Measurements from ENCODE around the gene IPP. TPM values are rescaled to one million over a fixed set of nuclear protein-coding genes. Genes with fewer than 3 reads are reported as not detected.
"Not testable (repeated sequence)": the region's sequence is repeated elsewhere in the genome, so short reads cannot be mapped to it uniquely, and the experiment has no call there.

Gene IPP
- total RNA-seq = 14.4 TPM

DNA sequence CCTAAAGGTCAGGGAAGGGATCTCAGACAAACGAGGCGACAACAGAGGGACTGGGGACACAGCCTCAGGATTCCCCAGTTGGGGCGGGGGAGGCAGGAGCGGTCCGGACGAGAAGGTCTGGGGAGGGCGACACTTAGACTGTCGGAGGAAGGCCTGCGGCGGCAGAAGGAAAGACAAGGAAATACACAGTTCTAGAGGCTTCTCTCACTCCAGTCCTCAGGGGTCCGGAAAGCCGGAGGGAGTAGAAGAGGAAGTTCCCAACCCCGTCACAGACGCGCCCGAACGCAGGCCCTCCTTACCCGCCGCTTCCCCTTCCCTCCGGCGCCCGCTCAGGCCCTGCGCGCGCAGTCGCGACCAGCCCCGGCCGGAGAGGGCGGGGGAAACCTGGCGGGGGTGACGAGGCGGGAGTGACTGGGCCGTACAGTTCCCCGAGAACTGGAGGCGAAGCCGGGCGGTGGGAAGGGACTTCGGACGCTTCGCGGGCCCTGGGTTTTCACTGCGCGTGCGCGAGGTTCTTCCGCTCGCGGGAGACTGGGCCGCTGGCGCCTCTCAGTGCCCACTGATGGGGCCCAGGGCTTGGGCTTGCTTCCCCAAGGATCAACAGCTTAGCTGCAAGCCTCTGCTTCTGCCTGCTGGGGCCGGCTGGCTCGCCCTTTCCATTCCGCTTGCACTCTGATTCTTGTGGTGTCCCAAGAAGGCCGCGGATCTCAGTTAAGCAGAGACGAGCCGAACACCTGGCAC is at the start of gene IPP:
IPP (minus strand) TSS at position 356 of the 741 bp plus-strand sequence. CDS start 4,242 bp downstream, outside the sequence.
- peak; percentile 96 for DNase-seq

DNA sequence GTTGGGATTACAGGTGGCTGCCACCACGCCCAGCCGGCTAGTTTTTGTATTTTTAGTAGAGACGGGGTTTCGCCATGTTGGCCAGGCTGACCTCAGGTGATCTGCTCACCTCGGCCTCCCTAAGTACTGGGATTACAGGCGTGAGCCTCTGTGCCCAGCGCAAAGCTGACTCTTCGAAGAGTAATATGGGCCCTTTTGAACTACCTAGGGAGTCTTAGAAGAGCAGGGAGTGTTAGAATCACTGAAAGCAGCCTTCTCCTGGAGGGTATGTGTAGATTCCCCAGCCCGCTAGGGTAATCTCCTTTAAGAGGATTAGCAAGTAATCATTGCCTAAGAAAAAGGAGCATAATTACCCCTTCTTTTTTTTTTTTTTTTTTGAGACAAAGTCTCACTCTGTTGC is 46.5 kb upstream of the IPP start:
- DNase-seq = no peak

DNA sequence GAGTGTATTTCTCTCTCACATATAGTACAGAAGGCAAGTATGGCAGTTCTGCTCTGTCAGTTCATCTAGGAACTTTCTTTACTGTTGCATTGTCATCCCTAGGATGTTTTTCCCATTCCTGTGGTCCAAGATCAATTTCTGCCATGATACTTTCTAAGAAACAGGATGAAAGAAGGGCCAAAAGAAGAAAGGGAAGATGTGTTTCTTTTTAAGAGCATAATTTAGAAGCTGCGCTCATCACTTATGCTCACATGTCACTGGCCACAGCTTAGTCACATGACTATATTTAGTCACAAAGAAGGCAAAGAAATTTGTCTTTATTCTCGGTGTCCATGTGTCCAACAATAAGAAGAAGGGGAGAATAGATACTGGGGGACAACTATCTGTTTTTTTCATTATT is 45.9 kb upstream of the IPP start:
- no peak for DNase-seq

DNA sequence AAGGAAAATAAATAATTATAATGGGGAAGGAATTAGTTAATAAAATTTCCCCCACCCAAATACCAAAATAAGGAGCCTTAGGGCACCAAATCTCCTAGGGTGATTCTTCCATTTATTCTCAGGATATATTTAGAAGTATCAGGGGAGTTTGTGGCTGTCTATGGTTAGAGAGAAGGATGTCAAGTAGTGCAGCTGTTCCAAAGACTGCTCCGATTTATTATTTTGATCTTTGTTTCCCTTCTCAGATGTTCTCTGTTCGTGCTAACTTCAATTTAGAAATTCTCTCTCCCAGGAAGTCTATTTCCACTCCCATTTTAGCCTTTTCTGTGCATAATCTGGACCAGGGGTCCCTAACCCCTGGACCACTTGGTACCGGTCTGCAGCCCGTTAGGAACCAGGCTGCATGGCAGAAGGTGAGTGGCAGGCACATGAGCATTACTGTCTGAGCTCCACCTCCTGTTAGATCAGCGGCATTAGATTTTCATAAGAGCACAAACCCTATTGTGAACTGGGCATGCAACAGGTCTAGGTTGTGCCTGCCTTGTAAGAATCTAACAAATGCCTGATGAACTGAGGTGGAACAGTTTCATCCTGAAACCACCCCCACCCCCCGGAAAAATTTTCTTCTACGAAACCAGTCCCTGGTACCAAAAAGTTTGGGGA is 43.6 kb upstream of the IPP start:
- no peak for DNase-seq

DNA sequence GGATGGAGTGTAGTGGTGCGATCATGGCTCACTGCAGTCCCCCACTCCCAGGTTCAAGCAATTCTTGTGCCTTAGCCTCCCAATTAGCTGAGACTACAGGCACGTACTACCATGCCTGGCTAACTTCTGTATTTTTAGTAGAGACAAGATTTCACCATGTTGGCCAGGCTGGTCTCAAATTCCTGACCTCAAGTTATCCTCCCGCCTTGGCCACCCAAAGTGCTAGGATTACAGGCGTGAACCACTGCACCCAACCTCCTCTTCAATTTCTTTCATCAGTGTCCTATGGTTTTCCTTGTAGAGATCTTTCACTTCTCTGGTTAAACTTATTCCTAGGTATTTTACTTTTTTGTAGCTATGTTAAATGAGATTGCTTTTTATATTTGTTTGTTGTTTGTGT is 42.3 kb upstream of the IPP start:
- DNase-seq = no peak

GRCh38 chr1:45789601-45790000 is 39.1 kb upstream of the IPP start:
- DNase-seq = no peak

- DNase-seq = no peak
These were observed 37.5 kb upstream of the IPP start for GRCh38 chr1:45787905-45788304.

GRCh38 chr1:45785583-45785982 is 35.1 kb upstream of the IPP start:
- DNase-seq = no peak

DNA sequence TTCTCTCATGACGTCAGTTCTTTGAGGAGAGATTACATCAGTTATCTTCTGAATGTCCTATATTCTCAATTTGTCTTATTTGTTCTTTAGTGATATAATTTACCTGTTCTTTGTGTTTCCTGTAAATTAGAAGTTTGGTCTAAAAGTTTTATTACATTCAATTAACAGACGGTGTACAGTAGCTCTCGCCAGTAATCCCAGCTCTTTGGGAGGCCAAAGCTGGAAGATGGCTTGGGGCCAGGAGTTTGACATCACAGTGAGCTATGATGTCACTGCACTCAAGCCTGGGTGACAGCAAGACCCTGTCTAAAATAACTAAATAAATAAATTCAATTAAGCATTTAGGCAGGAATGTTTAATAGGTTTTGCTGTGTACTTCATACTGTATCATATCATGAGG is 25.3 kb upstream of the IPP start:
- DNase-seq = no peak

- DNase-seq = no peak
These were observed 22.5 kb upstream of the IPP start for GRCh38 chr1:45772971-45773370.

GRCh38 chr1:45769261-45769932 is 18.9 kb upstream of the IPP start:
- DNase-seq = no peak

DNA sequence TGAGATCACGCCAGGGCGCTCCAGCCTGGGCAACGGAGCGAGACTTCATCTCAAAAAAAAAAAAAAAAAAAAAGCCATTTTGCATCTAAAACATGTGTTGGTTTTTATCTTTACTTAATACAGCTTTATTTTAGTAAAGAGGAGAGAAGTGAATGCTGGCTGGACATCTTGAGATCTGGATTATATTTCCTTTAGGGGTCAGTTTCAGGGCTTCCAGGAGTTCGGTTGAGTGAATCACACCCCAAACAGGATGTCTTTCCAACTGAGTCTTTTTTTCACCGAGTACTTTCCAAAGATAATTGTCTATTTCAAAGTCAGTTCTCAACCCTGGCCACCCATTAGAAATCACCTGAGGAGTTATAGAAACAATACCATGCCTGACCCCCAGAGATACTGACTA is 16.6 kb upstream of the IPP start:
- peak; percentile 30 for DNase-seq

- DNase-seq = no peak
These were observed 15.7 kb upstream of the IPP start for GRCh38 chr1:45765999-45766792.

DNA sequence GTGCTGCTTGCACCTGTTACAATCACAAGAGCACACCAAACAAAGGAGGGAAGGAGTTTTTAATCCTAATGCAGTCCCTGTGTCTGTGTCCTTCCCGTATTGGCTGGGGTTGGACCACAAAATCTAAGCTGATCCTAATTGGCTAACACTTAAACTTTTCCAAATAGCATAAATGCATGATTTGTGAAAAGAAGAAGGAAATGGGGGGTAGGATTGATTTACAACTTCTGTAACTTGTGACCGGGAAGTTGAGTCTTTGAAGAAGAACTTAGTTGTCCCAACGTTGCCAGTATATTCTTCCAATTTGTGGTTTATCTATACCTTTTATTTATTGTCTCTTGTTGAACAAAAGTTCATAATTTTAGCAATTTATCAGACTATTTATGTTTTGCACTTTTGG is 11.8 kb upstream of the IPP start:
- DNase-seq = no peak

DNA sequence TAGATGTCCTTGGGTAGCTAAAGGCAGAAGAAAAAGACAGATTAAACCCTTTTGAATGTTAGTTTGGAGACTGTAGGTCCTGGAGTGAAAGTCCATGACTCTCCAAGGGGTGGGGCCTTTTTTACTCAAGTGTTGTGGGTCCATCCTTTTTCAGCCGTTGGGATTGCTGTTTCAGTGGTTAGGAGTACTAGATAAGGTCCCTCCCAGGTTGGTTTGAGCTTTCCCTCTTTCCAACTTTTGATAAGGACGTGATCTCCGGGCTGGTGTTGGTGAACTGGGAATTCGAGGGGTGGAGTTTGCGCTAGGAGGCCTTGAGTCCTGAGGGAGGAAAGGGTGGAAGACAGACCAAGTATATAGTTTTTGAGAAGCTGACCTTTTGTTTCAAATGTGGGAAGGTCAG is 5.2 kb upstream of the IPP start:
- DNase-seq = no peak

GRCh38 chr1:45753248-45754037 is 3.0 kb upstream of the IPP start:
- no peak for DNase-seq

GRCh38 chr1:45752441-45753052 is 2.1 kb upstream of the IPP start:
- no peak for DNase-seq

GRCh38 chr1:45752014-45752413 is 1.6 kb upstream of the IPP start:
- DNase-seq = no peak

GRCh38 chr1:45751039-45751838 is 786 bp upstream of the IPP start:
- not testable (repeated sequence) for DNase-seq

DNA sequence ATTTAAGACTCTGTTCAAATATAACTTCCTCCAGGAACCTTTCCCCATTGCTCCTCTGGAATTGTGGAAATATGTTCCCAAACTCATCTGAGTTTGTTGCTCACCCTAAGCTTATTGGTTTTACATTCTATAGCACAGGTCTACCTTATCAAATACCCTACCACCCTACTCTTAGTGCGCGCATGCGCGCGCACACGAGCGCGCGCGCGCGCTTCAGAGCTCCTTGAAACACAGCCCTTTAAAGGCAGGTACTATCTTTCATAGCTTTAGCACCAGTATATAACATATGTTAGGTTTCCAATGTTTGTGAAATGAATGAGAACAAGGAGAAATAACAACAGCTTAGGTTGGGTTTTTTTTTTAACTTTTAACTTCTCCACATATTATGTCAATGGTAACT is 3.5 kb downstream of the IPP start:
- no peak for DNase-seq

Data from skin of body (tissue), 2 donors.